Measurements from ENCODE around the gene PPP1R14B. TPM values are rescaled to one million over a fixed set of nuclear protein-coding genes. Genes with fewer than 3 reads are reported as not detected.
A peak's percentile ranks its signal among the peaks of the same experiment; 100 is the strongest.

Gene PPP1R14B
- total and polyA plus RNA-seq, 2 of the 13 experiments (the other 11 are each of a cell fraction or from before 2014, with no cell fraction given): 110 to 148 TPM

- TF ChIP-seq ZBTB49 (CRISPR knock-in tag; IDR thresholded peaks at IDR 0.05; ENCODE audit: borderline replicate concordance) (no peak), ZNF83 (CRISPR knock-in tag; IDR thresholded peaks at IDR 0.05; ENCODE audit: borderline replicate concordance) (no peak), ZNF512B (CRISPR knock-in tag; IDR thresholded peaks at IDR 0.05; ENCODE audit: borderline replicate concordance) (no peak), ZBTB1 (CRISPR knock-in tag; IDR thresholded peaks at IDR 0.05; ENCODE audit: borderline replicate concordance) (no peak), ZFP90 (CRISPR knock-in tag; IDR thresholded peaks at IDR 0.05; ENCODE audit: borderline replicate concordance) (no peak), ZNF720 (CRISPR knock-in tag; IDR thresholded peaks at IDR 0.05) (no peak), DBP (CRISPR knock-in tag; IDR thresholded peaks at IDR 0.05; ENCODE audit: not compliant biosample characterization) (no peak), HIVEP1 (CRISPR knock-in tag; IDR thresholded peaks at IDR 0.05) (no peak), MYNN (CRISPR knock-in tag; IDR thresholded peaks at IDR 0.05; ENCODE audit: low read depth) (no peak), ZNF550 (CRISPR knock-in tag; IDR thresholded peaks at IDR 0.05; ENCODE audit: borderline replicate concordance) (no peak), POLR2AphosphoS5 (IDR thresholded peaks at IDR 0.05; ENCODE audit: low read depth, low read length) (no peak), RXRB (CRISPR knock-in tag; IDR thresholded peaks at IDR 0.05; ENCODE audit: borderline replicate concordance) (peak; percentile 15; the same call in 1 of the 2 replicates), RARG (CRISPR knock-in tag; IDR thresholded peaks at IDR 0.05; ENCODE audit: low read depth) (no peak), PHB2 (IDR thresholded peaks at IDR 0.05; ENCODE audit: partially characterized antibody) (no peak), ETS1 (CRISPR knock-in tag; IDR thresholded peaks at IDR 0.05) (no peak), ZNF547 (CRISPR knock-in tag; IDR thresholded peaks at IDR 0.05) (no peak), ARHGAP35 (CRISPR knock-in tag; IDR thresholded peaks at IDR 0.05; ENCODE audit: borderline replicate concordance) (no peak)
These were observed 28.0 kb downstream of the PPP1R14B start (continued) for GRCh38 chr11:64218628-64219353.

All from HepG2 (cell line).